ENCODE measurements around the gene TICAM2. TPM values are rescaled to one million over a fixed set of nuclear protein-coding genes. Genes with fewer than 3 reads are reported as not detected.

Gene TICAM2
- total and polyA plus RNA-seq, 9 of the 15 experiments (the other 6 are each of a cell fraction or from before 2014, with no cell fraction given): 0.15 to 1.8 (median 0.98) TPM

GRCh38 chr5:115545351-115545882, 56.9 kb downstream of the TICAM2 start:
- Histone ChIP-seq H3K9ac (ENCODE audit: insufficient read depth in 1 of 2, low read depth in 2 of 2, low read length in 2 of 2) (no peak overlapping the region), H3K79me2 (ENCODE audit: control insufficient read depth, insufficient read depth, low read length) (peaks cover 38% of the 10 kb centered on the region), H3K4me2 (ENCODE audit: insufficient read depth, low read length) (peak overlapping the region; percentile 35), H3K9me3 (replicated peaks; ENCODE audit: control insufficient read depth, insufficient read depth, low read depth, low read length) (peaks cover 10% of the 10 kb centered on the region), H4K20me1 (replicated peaks; ENCODE audit: control insufficient read depth, insufficient read depth, low read length) (peaks cover 5% of the 10 kb centered on the region; the same call in 1 of the 2 replicates), H3K4me1 (replicated peaks in 1 of 2; ENCODE audit: control insufficient read depth in 2 of 2, insufficient read depth in 2 of 2, low read length in 2 of 2) (peaks cover 0 to 7% of the 10 kb centered on the region in 2 experiments; a peak in 2 of 5 replicates), H3K4me3 (no peak overlapping the region), H3K9me1 (ENCODE audit: control insufficient read depth, insufficient read depth, low read length) (no peaks in the 10 kb centered on the region), H2AFZ (ENCODE audit: low read depth, low read length) (peak overlapping the region; percentile 84), H3K36me3 (ENCODE audit: control insufficient read depth, insufficient read depth, low read length) (peaks cover 20% of the 10 kb centered on the region; the same call in 1 of the 3 replicates), H3K27me3 (ENCODE audit: control insufficient read depth in 2 of 2, insufficient read depth in 2 of 2, low read length in 2 of 2) (no peaks in the 10 kb centered on the region), H3K27ac (ENCODE audit: extremely low read depth, low read depth, low read length) (peak overlapping the region; percentile 54; the same call in 1 of the 3 replicates)
- DNase-seq (ENCODE audit: extremely low read depth in 1 of 4, low spot score in 3 of 4) (no peak), FAIRE-seq (no peak), ATAC-seq (no peak)
- intact Hi-C loops (cut with micrococcal nuclease) (loop anchor here (5.0 kb wide), 1 partner anchor 42 kb away; no protein-coding TSS in a partner anchor), in situ Hi-C loops (cut with MboI) (no loop called here)
- BruUV-seq (replicated peaks): no TSS peak
- 96% methylated on average over 7 of the region's 9 CpGs for WGBS (ENCODE audit: insufficient coverage, low coverage, missing lambda C conversion rate)
- POLR2A ChIA-PET: interaction anchor here (1.0 kb wide), 1 partner anchor 25 kb away, joined by 3 read pairs; no protein-coding TSS in a partner anchor
- CTCF ChIA-PET (ENCODE audit: low intra/inter-chr PET ratio): no interaction called here
- TF ChIP-seq NR4A1 (CRISPR knock-in tag; IDR thresholded peaks at IDR 0.05) (no peak), NR4A1 (tag; IDR thresholded peaks at IDR 0.05) (no peak), ZNF551 (CRISPR knock-in tag; IDR thresholded peaks at IDR 0.05) (no peak), ZNF75A (CRISPR knock-in tag; IDR thresholded peaks at IDR 0.05) (no peak), FOXK2 (conservative IDR thresholded peaks at IDR 0.05 in 1 of 2, IDR thresholded peaks at IDR 0.05 in 1 of 2; ENCODE audit: low read depth in 2 of 2) (0 out of 4 replicates have a peak, but pooled peaks of 1 of the 2 experiments have one; percentile 14), MBD1 (CRISPR knock-in tag; IDR thresholded peaks at IDR 0.05) (0 out of 2 replicates have a peak, but pooled peaks have one; percentile 1), POLR3G (IDR thresholded peaks at IDR 0.05; ENCODE audit: extremely low read depth, insufficient read length, insufficient replicate concordance) (no peak), ZNF589 (CRISPR knock-in tag; IDR thresholded peaks at IDR 0.05; ENCODE audit: low read depth) (no peak), RBM17 (IDR thresholded peaks at IDR 0.05; ENCODE audit: borderline replicate concordance, low read depth, low read length) (no peak), CREB3L1 (IDR thresholded peaks at IDR 0.05; ENCODE audit: borderline replicate concordance, low read depth) (0 out of 2 replicates have a peak, but pooled peaks have one; percentile 10), ELK1 (CRISPR knock-in tag; IDR thresholded peaks at IDR 0.05) (no peak)
